ENCODE measurements around the gene CACUL1.
"Not testable (repeated sequence)": the region's sequence is repeated elsewhere in the genome, so short reads cannot be mapped to it uniquely, and the experiment has no call there.

Gene CACUL1

DNA sequence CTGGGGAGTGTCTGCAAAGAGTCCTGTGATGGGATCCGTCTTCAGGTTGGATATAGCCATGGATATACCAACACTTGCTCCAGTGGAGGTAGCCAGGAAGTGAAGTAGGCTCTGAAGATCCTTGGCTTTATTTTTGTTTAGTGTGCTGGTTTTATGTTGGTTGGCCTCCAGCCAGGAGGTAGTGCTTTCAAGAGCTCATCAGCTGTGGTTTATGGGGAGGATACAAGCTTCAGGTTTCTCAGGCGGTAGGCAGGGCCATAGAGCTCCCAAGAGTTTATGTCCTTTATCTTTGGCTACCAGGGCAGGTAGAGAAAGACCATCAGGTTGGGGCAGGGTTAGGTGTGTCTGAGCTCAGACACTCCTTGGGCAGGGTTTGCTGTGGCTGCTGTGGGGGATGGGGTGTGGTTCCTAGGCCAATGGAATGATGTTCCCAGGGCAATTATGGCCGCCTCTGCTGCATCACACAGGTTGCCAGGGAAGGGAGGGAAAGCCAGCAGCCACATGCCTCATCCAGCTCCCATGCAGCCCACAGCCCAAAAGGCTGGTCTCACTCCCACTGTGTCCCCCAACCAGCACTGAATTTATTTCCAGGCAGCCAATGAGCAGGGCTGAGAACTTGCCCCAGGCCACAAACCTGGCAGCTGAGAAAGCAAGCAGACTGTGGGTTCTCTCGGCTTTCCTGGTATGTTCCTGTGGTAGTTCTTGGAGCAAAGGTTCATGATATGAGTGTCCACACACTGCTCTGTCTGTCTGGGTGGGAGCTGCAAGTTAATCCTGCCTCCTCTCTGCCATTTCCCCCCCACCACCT lies 92.3 kb downstream of the CACUL1 start:
- Histone ChIP-seq H3K9me3 (ENCODE audit: control insufficient read depth, low read length) (no peaks in the 10 kb centered on the region), H3K27me3 (replicated peaks; ENCODE audit: control insufficient read depth, insufficient read depth, low read length, poor library complexity, severe bottlenecking) (no peaks in the 10 kb centered on the region)

DNA sequence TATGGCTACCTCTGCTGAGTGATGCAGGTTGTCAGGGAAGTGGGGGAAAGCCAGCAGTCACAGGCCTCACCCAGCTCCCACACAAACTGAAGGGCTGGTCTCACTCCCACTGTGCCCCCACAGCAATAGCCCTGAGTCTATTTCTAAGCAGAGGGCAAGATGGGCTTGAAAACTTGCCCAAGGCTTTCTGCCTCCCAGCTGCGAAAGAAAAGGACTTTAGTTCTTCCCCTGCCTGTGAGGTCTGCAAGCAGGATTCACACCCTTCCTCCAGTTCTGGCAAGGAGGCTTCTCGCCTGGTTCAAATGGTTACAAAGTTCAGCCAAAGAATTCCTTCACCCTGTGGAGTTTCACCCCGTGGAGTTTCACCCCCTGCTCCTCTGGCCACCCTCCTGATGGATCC lies 96.0 kb downstream of the CACUL1 start:
- peak overlapping the region; percentile 32 for H3K4me3 ChIP-seq (ENCODE audit: insufficient read depth, low read depth, low read length, poor library complexity, severe bottlenecking)
- no peaks in the 10 kb centered on the region for H3K9me3 ChIP-seq (ENCODE audit: control insufficient read depth, low read length)
- DNase-seq: no peak
- H3K27ac ChIP-seq (ENCODE audit: insufficient read depth, low read length, poor library complexity, severe bottlenecking): no peak overlapping the region
- no peaks in the 10 kb centered on the region for H3K27me3 ChIP-seq (replicated peaks; ENCODE audit: control insufficient read depth, insufficient read depth, low read length, poor library complexity, severe bottlenecking)
- H3K4me1 ChIP-seq (ENCODE audit: control insufficient read depth, insufficient read depth, low read length, poor library complexity, severe bottlenecking): peaks cover 27% of the 10 kb centered on the region
- no peaks in the 10 kb centered on the region for H3K36me3 ChIP-seq (ENCODE audit: control insufficient read depth, insufficient read depth, low read length)

More for the DNA sequence above, 92.3 kb downstream of the CACUL1 start:
- peaks cover 27% of the 10 kb centered on the region for H3K4me1 ChIP-seq (ENCODE audit: control insufficient read depth, insufficient read depth, low read length, poor library complexity, severe bottlenecking)
- no peak for DNase-seq
- H3K4me3 ChIP-seq (ENCODE audit: insufficient read depth, low read depth, low read length, poor library complexity, severe bottlenecking): no peak overlapping the region
- no peak overlapping the region for H3K27ac ChIP-seq (ENCODE audit: insufficient read depth, low read length, poor library complexity, severe bottlenecking)
- no peaks in the 10 kb centered on the region for H3K36me3 ChIP-seq (ENCODE audit: control insufficient read depth, insufficient read depth, low read length)

DNA sequence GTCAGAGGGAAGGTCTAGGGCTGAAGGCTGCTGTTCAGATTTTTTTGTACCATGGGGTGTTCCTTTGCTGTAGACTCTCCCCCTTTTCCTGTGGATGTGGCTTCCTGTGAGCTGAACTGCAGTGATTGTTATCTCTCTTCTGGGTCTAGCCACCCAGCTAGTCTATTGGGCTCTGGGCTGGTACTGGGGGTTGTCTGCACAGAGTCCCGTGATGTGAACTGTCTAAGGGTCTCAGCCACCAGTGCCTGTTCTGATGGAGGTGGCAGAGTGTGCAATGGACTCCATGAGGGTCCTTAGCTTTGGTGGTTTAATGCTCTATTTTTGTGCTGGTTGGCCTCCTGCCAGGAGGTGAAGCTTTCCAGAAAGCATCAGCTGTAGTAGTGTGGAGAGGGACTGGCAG lies 96.6 kb downstream of the CACUL1 start:
- DNase-seq: peak in 1 of 3 donors; percentile 19
- H3K9me3 ChIP-seq (ENCODE audit: control insufficient read depth, low read length); H3K27ac ChIP-seq (ENCODE audit: insufficient read depth, low read length, poor library complexity, severe bottlenecking); H3K36me3 ChIP-seq (ENCODE audit: control insufficient read depth, insufficient read depth, low read length); H3K27me3 ChIP-seq (replicated peaks; ENCODE audit: control insufficient read depth, insufficient read depth, low read length, poor library complexity, severe bottlenecking): not testable (repeated sequence)
- Histone ChIP-seq H3K4me3 (ENCODE audit: insufficient read depth, low read depth, low read length, poor library complexity, severe bottlenecking) (peak overlapping the region; percentile 32), H3K4me1 (ENCODE audit: control insufficient read depth, insufficient read depth, low read length, poor library complexity, severe bottlenecking) (peaks cover 24% of the 10 kb centered on the region)

DNA sequence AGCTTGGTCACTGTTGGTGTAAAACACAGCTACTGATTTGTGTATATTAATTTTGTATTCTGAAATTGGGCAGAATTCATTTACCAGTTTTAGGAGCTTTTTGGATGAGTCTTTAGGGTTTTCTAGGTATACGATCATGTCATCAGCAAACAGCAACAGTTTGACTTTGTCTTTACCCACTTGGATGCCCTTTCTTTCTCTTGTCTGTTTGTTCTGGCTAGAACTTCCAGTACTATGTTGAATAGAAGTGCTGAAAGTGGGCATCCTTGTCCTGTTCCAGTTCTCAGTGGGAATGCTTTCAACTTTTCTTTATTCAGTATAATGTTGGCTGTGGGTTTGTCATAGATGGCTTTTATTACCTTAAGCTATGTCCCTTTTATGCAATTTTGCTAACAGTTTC lies 109.5 kb downstream of the CACUL1 start:
- H3K4me3 ChIP-seq (ENCODE audit: insufficient read depth, low read depth, low read length, poor library complexity, severe bottlenecking); H3K9me3 ChIP-seq (ENCODE audit: control insufficient read depth, low read length); DNase-seq; H3K36me3 ChIP-seq (ENCODE audit: control insufficient read depth, insufficient read depth, low read length); H3K27ac ChIP-seq (ENCODE audit: insufficient read depth, low read length, poor library complexity, severe bottlenecking); H3K27me3 ChIP-seq (replicated peaks; ENCODE audit: control insufficient read depth, insufficient read depth, low read length, poor library complexity, severe bottlenecking); H3K4me1 ChIP-seq (ENCODE audit: control insufficient read depth, insufficient read depth, low read length, poor library complexity, severe bottlenecking): not testable (repeated sequence)

DNA sequence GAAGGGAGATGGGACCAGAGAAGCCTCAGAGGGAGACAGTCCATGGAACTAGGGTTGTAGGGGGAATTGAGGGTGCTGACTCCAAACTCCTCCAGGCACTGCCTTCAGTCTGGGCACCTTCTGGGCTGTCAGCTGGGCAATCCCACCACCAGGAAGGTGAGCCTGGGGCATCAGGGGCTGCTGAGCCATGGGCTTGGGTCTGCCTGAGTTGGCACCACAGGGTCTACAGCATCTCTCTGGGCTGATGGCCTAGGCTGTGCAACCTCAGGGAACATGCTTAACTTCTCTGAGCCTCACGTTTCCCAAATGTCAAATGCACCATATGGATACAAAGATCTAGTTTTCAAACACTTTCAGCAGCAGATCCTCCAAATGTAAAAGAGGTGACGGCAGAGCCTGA lies 112.5 kb downstream of the CACUL1 start:
- DNase-seq: no peak
- no peak overlapping the region for H3K4me3 ChIP-seq (ENCODE audit: insufficient read depth, low read depth, low read length, poor library complexity, severe bottlenecking)
- no peak overlapping the region for H3K27ac ChIP-seq (ENCODE audit: insufficient read depth, low read length, poor library complexity, severe bottlenecking)
- no peaks in the 10 kb centered on the region for H3K9me3 ChIP-seq (ENCODE audit: control insufficient read depth, low read length)
- no peaks in the 10 kb centered on the region for H3K27me3 ChIP-seq (replicated peaks; ENCODE audit: control insufficient read depth, insufficient read depth, low read length, poor library complexity, severe bottlenecking)
- H3K4me1 ChIP-seq (ENCODE audit: control insufficient read depth, insufficient read depth, low read length, poor library complexity, severe bottlenecking): no peaks in the 10 kb centered on the region
- H3K36me3 ChIP-seq (ENCODE audit: control insufficient read depth, insufficient read depth, low read length): no peaks in the 10 kb centered on the region

DNA sequence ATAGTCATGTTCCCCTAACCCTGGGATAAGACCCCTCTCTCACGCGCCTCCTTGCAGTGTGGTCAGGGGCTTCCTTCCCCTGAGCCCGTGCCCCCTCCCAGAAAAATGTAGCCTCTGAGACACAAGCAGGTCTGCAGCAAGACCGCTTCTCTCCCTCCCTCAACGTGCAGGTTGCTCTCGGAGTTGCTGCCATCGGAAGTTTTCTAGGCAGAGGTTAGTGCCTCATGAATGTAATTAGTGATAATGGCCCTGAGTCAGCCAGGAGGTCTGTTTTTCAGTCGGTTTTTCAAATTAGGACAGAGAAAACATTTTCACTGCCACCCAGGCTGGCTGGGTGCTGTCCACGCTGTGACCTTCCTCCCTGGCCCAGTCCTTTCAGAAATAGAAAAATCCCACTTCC lies 116.1 kb downstream of the CACUL1 start:
- Histone ChIP-seq H3K9me3 (ENCODE audit: control insufficient read depth, low read length) (no peaks in the 10 kb centered on the region), H3K36me3 (ENCODE audit: control insufficient read depth, insufficient read depth, low read length) (no peaks in the 10 kb centered on the region), H3K4me3 (ENCODE audit: insufficient read depth, low read depth, low read length, poor library complexity, severe bottlenecking) (no peak overlapping the region), H3K4me1 (ENCODE audit: control insufficient read depth, insufficient read depth, low read length, poor library complexity, severe bottlenecking) (no peaks in the 10 kb centered on the region), H3K27me3 (replicated peaks; ENCODE audit: control insufficient read depth, insufficient read depth, low read length, poor library complexity, severe bottlenecking) (no peaks in the 10 kb centered on the region), H3K27ac (ENCODE audit: insufficient read depth, low read length, poor library complexity, severe bottlenecking) (no peak overlapping the region)
- DNase-seq: no peak

DNA sequence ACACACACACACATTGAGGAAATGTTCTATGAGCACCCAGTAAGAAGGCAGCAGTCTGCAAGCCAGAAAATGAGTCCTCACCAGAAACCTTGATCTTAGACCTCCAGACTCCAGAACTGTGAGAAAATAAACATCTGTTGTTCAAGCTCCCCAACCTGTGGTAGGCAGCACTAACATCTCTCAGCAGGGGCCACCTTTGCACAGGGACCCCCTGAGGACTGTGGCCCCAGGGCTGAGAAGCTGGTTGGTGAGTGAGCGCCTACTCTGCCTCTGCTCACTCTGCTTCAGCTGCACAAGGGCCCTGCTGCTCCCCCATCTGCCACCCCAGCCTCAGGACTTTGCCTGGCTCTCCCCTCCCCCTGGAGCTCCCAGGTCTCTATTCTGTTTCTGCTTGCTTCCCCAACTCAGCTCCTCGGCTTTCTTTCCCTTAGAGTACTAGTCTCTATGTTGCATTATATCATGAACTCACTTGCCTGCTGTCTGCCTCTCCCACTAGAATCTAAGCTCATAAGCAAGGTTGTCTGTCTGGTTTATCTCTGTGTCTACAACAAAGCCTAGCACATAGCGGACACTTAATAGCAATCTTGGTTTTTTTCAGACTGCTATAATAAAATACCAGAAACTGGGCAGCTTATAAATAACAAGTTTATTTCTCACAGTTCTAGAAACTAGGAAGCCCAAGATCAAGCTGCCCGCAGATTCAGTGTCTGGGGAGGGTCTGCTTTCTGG lies 118.9 kb downstream of the CACUL1 start:
- no peaks in the 10 kb centered on the region for H3K27me3 ChIP-seq (replicated peaks; ENCODE audit: control insufficient read depth, insufficient read depth, low read length, poor library complexity, severe bottlenecking)
- no peak overlapping the region for H3K27ac ChIP-seq (ENCODE audit: insufficient read depth, low read length, poor library complexity, severe bottlenecking)
- no peak for DNase-seq

DNA sequence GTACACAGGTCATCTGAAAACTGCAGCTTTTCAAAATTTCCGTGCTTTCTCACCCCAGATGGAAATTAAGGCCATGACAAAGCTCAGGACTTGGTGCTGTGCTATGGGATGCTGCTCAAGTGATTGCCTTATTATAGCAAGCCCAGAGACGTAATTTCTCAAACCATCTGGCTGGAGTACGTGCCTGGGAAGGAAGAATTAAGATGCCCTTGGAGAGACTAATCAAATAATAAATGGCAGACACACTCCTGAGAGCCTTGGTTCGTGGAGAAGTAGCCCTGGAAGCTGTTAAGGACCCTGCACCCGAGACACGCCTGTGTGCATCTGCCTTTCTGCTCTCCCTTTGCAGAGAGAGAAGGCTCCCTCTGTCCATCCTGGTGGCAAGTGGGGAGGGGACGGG lies 121.0 kb downstream of the CACUL1 start:
- no peak for DNase-seq
- Histone ChIP-seq H3K9me3 (ENCODE audit: control insufficient read depth, low read length) (no peaks in the 10 kb centered on the region), H3K4me1 (ENCODE audit: control insufficient read depth, insufficient read depth, low read length, poor library complexity, severe bottlenecking) (no peaks in the 10 kb centered on the region), H3K36me3 (ENCODE audit: control insufficient read depth, insufficient read depth, low read length) (no peaks in the 10 kb centered on the region), H3K27me3 (replicated peaks; ENCODE audit: control insufficient read depth, insufficient read depth, low read length, poor library complexity, severe bottlenecking) (no peaks in the 10 kb centered on the region), H3K4me3 (ENCODE audit: insufficient read depth, low read depth, low read length, poor library complexity, severe bottlenecking) (no peak overlapping the region), H3K27ac (ENCODE audit: insufficient read depth, low read length, poor library complexity, severe bottlenecking) (no peak overlapping the region)

More for the DNA sequence above, 118.9 kb downstream of the CACUL1 start:
- H3K9me3 ChIP-seq (ENCODE audit: control insufficient read depth, low read length): no peaks in the 10 kb centered on the region
- H3K4me3 ChIP-seq (ENCODE audit: insufficient read depth, low read depth, low read length, poor library complexity, severe bottlenecking): no peak overlapping the region
- no peaks in the 10 kb centered on the region for H3K36me3 ChIP-seq (ENCODE audit: control insufficient read depth, insufficient read depth, low read length)
- no peaks in the 10 kb centered on the region for H3K4me1 ChIP-seq (ENCODE audit: control insufficient read depth, insufficient read depth, low read length, poor library complexity, severe bottlenecking)

DNA sequence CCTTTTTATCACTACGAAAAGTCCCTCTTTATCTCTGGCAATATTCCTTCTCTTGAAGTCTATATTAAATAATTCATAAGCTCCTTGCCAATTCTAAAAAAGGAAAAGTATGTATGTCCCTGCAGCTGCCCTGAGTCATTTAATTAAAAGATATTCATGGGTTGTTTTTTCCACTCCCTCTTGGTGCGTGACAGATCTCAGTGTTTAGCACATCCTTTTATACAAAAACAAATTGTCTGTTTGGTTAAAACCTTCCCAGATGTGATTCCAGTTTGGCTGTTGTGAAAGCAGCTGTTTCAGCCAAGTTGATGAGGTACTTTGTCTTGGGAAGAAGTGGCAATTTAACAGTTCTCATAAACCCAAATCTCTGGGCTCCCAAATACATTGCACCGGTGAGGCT lies 125.6 kb downstream of the CACUL1 start:
- Histone ChIP-seq H3K9me3 (ENCODE audit: control insufficient read depth, low read length) (no peaks in the 10 kb centered on the region), H3K4me3 (ENCODE audit: insufficient read depth, low read depth, low read length, poor library complexity, severe bottlenecking) (no peak overlapping the region), H3K27me3 (replicated peaks; ENCODE audit: control insufficient read depth, insufficient read depth, low read length, poor library complexity, severe bottlenecking) (no peaks in the 10 kb centered on the region), H3K27ac (ENCODE audit: insufficient read depth, low read length, poor library complexity, severe bottlenecking) (no peak overlapping the region), H3K36me3 (ENCODE audit: control insufficient read depth, insufficient read depth, low read length) (no peaks in the 10 kb centered on the region), H3K4me1 (ENCODE audit: control insufficient read depth, insufficient read depth, low read length, poor library complexity, severe bottlenecking) (no peaks in the 10 kb centered on the region)
- no peak for DNase-seq

DNA sequence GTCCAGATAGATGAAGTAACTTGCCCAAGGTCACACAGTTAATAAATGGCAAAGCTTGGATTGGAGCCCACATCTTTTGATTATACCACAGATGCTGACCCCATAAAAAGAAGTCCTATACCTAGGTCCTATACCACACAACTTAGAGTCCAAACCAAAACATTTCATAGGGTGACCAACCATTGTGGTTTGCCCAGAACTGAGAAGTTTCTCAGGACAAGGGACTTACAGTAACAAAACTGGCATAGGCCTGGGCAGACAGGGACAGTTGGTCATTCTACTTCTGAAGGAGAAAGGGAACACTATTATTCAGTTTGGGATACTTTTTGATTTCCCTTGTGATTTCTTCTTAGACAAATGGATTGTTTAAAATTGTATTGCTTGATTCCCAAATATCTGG lies 126.4 kb downstream of the CACUL1 start:
- Histone ChIP-seq H3K27ac (ENCODE audit: insufficient read depth, low read length, poor library complexity, severe bottlenecking) (no peak overlapping the region), H3K4me3 (ENCODE audit: insufficient read depth, low read depth, low read length, poor library complexity, severe bottlenecking) (no peak overlapping the region), H3K36me3 (ENCODE audit: control insufficient read depth, insufficient read depth, low read length) (no peaks in the 10 kb centered on the region), H3K9me3 (ENCODE audit: control insufficient read depth, low read length) (no peaks in the 10 kb centered on the region), H3K27me3 (replicated peaks; ENCODE audit: control insufficient read depth, insufficient read depth, low read length, poor library complexity, severe bottlenecking) (no peaks in the 10 kb centered on the region), H3K4me1 (ENCODE audit: control insufficient read depth, insufficient read depth, low read length, poor library complexity, severe bottlenecking) (no peaks in the 10 kb centered on the region)
- DNase-seq: no peak

Data from effector memory CD4-positive, alpha-beta T cell (primary cell).